ENCODE measurements around the gene AP1G2.
"Not testable (repeated sequence)": the region's sequence is repeated elsewhere in the genome, so short reads cannot be mapped to it uniquely, and the experiment has no call there.

AP1G2 gene

DNA sequence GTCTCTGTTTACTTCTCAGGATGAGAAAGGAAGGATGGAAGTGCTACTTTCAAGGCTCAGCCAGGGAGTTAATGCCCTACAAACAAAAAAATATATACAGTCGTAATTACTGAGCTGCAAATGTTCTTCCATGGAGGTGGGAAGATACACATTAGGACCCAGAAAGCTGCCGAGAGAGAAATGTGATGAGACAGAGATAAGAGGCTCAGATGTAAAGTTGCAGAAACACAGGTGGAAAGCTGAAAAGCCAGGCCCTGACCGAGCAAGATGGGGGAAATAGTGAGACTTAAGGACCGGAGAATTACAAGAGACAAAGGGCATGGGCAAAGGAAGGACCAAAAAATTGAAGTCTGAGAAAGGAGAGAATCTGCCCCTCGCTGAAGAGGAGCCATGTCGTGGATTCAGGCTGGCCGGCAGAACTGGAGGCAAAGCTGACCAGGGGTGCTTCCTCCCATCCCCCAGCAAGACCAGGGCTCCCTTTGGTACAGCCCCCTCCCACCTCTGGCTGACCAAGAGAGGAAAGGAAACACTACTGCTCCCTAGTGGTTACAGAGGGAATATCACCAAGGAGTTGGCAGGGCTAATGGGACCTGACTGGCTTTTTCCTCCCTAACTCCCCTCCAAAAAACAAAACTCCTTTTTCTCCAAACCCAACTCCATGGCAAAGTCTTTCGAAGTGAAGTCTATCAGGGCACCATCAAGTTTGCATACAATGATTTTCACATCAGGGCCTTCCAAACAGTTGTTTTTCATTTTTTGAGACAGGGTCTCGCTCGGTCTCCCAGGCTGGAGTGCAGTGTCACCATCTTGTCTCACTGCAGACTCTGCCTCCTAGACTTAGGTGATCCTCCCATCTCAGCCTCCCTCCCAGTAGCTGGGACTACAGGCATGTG is 28.1 kb downstream of the AP1G2 start:
- peak in 28 of 51 donors; percentile 16 to 73 (median 34) for DNase-seq

DNA sequence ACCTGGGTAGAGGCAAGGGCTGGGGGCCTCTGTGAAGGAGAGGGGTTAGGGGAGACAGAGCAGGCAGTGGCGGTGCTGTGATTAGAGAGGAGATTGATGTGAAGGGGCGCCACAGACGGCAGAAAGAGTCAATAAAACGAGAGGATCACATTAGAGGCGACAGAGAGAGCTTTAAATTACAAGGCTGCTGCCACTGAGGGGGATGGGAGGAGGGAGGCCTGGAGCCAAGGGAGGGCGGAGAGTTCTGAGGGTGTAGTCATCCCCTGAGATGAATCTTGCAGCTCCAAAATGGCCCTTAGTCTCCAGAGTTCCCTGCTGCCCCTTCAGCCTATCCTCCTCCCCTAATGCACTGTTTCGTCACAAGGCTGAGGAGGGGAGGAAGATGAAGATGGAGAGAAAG is 28.8 kb downstream of the AP1G2 start:
- DNase-seq = peak in 26 of 51 donors; percentile 16 to 66 (median 38)

DNA sequence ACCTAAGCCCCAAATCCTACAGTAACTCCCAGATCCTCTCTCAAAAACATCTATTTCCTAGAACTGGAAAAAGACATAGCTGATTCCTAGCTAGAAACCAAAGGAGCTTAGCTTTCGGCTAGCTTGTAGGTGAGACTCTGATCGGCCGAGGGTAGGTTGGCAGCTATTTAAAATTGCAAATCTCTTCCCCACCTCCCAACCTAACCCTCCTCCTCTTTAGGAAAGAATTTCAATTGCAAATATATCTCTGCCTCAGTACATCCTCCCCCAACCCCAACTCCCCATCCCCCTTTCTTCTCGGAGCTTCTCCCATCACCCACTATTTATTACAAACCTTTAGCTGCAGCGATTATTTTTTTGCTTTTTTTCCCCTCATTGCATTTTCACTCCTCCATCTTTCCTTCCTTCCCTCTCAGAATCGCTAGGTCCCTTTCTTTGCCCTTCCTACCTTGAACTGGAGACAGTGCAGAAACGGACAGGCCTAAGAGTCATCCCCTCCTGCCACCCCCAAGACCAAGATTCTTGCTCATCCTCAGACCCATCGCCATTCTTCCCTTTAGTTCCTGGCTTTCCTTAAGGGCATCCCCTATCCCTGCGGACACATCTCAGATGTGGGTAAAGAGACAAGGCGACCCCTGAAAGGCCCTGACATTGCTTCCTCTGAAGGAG is 29.4 kb downstream of the AP1G2 start:
- peak in 1 of 51 donors; percentile 40 for DNase-seq

DNA sequence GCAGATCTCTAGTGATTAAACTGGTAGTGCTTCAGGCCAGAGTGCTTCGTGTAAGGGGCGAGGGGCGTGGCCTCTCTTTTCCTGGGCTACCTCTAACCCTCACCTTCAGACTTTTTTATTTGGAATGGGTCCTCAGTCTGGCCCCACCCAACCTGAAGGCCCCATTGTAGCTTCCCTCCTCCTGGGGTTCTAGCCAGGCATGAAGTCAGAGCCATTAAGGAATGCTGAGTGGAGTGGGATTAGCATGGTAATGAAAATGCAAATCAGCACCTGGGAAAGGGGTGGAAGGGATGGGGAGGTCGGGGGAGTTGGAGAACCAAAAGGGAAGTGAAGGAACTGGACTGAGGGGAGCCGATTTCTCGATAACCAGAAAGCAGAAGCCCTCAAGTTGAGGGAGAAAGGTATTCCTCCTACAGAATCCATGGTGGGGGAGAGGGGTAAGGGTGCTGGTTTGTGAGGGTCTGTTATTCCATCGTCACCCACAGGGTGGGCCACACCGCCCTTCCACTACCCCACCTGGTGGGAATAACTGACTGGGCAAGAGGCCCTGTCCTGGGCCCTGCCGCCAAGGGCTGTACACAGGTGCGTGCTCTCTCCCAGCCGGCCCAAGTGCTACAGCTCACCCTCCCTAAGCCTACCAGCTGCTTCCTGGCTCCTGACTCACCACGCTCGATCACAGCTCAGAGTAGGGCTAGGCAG is 30.1 kb downstream of the AP1G2 start:
- peak in 5 of 51 donors; percentile 17 to 35 (median 18) for DNase-seq

DNA sequence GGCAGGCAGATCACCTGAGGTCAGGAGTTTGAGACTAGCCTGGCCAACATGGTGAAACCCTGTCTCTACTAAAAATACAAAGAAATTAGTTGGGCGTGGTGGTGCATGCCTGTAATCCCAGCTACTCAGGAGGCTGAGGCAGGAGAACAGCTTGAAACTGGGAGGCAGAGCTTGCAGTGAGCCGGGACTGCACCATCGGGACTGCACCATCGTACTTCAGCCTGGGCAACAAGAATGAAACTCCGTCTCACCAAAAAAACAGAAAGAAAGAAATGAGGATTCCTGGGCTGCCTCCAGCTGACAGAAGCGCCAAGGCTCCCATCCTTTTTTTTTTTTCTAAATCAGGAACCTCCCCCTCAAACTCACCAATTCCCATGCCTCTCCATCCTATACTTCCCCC is 30.7 kb downstream of the AP1G2 start:
- not testable (repeated sequence) for DNase-seq

DNA sequence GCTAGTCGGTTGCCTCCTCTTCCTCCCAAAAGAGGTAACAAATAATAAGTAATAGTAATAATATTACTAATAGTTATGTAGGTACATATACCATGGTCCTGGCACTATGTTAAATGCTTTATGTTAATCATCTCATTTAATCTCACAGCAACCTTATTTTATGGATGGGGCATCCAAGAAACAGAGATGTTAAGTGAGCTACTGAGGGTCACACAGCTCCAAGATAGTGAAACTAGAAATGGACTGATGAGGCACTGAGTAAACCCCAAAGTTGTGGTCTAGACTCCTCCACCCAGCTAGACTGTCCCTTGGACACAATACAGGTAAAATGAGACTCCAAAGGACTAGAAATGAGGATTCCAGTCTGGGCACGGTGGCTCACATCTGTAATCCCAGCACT is 31.1 kb downstream of the AP1G2 start:
- DNase-seq = no peak

DNA sequence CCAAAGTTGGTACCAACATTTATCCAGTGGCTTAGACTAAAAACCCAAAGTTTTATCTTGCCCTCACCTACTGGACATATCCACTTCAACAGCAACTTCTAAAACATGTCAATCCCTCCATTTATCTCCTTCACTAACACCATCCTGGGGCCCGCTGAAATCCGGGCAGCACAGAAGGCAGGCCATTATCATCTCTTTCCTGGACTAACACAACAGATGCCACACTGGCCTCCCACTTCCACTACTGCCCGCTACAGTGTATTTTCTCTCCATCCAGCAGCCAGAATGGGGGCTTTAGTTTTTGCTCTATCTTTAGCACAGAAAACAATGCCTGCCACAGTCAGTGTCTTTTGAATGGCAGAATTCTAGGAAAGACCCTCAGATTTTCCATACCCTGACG is 31.6 kb downstream of the AP1G2 start:
- DNase-seq = no peak

DNA sequence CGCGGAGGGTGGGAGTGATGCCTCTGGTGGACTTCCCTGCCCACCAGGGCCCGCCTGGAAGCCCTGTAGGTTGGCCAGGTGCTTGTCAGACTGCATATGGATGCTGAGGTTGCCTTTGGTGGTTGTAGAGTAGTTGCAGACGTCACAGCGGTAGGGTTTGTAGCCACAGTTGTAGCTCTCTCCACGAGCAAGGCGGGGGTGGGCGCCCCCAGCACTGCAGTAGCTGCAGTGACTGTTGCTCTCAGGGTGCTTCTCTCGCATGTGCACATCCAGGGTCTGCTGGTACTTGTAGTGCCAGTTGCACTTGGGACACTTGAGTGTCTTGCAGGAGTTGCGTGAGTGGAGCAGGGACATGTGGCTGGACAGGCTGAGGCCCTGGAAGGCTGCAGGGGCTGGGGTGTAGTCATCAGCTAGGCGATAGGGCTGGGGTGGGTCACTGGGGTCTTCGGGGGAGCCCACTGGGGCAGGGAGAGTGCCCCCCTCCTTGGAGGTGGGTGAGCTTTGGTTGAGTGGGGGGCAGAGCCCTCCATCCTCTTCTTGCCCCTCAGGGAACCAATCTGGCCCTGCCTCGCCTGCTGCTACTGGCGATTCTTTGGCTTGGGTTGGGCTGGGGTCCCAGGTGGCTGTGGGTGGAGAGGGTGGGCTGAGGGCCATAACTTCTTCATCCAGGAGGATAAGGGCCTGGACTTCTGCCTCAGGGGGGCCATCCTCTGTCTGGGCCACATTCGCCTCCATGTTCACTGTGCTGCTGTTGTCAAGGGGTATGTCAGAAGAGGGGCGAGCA is 33.7 kb downstream of the AP1G2 start:
- no peak for DNase-seq

DNA sequence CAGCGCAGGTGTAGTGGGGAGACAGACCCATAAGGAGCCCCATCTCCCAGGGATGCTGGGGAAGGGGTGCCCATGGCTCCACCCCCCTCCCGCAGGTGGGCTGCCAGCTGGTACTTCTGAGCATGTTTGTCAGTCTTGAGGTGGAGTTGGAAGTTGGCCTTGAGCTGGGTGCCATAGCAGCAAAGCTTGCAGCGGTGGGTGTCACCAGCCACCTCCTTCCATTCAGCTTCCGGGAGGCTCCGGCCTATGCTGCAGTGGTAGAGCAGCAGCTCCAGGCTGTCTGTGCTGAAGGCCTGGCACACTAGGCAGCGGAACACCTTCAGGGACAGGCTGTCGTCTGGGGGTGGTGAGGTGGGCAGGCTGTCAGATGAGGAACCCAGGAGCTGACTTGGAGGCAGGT is 34.9 kb downstream of the AP1G2 start:
- no peak for DNase-seq

DNA sequence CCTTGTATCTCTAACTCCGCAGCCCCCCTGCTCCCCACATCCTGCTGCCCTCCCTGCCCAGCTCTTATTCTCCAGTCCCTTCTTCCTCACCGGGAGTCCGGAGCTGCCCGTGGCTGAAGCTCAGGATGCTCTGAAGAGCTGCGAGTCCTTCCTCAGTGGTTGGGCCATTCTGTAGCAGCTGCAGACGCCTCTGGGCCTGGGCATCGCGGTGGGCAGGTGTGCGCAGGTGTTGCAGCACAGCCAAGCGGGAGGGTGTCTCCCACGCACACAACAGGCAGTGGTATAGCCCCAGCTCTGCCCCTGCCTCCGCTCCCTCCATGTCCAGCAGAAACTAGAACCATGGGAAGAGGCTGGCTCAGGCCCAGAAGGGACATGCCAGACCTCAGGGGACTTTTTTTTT is 36.2 kb downstream of the AP1G2 start:
- no peak for DNase-seq

DNA sequence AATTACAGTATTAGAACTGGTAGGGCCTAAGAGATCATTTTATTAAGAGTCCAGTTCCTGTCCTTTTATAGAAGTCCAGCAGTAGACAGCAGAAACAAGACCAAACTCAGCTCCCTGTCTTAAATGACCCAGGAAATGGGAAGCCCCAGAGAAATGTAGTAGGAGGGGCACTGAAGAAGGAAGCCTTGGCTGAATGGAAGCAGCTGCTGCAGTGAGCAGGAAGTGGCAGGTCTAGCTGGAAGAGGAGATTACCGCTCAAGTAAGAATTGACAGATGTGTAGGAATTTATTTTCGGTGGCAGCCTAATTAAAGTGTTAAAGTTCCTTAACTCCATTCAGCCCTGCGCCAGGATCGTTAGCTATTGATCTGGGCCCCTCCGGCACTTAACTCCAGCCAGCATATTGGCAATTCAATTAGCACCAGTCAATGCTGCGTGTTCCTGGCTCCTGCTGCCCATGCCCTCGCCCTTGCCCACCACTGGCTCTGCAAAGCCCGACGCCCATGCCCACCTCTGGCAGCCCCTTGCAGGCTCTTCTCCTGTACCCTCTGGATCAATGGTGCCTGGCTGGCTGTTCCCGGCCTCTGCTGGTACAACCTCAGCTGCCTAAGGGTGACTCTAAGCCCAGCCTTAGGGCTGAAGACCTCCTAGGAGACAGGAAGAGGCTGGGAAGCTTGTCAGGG is 37.1 kb downstream of the AP1G2 start:
- DNase-seq = no peak

DNA sequence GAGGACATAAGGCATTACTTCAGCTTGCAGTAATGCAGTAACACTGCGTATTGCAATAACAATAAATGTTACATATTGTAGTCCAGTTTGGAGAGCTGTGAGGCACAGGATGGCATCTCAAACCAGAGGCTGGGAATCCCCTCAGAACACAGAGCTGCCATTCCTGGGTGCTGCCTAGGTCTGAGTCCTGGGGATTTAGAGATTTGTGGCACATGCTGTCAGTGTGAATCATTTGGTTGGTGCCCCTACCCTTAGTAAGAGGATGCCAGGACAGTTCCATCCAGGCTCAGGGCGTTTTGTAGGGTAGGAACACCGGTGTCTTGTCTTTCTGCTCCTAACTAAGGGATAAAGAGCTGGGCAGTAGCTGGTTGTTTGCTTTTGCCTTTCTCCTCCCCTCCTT is 38.6 kb downstream of the AP1G2 start:
- DNase-seq = no peak

DNA sequence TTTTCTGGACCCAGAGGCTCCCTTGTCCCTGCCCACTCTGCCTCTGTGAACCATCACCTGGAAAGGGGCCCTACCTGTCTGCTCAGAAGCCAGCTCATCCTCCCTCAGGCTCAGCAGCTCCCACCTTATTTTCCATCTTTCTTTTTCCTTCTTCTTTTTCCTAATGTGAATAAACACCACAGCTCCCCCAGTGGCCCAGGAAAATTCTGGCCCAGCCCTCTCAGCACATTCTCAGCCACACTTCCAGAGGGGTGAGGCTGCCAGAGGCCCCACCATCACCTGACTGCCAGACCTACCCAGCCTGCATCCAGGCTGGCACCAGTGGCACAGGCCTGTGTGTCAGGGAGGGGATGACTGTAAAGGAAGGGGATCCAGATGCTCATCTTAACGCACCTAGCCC is 39.0 kb downstream of the AP1G2 start:
- DNase-seq = peak in 3 of 51 donors; percentile 18 to 24 (median 22)

DNA sequence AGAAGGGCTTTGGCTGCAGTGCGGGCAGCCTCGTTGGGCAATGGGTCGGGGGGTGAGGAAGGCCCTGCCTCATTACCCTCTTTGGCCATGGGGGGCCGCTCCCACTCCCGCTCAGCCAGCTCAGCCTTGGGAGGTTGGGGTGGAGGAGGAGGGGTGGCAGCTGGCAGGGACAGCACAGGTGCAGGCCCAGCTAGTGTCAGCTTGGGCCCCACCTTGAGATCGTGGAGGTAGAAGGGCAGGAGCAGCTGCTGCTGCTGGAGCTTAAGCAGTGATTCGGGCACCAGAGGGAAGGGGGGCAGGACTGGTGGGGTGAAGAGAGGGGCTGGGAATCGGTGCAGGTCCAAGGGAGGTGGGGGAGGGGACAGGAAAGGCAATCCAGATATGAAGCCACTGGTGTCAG is 42.0 kb downstream of the AP1G2 start:
- no peak for DNase-seq

DNA sequence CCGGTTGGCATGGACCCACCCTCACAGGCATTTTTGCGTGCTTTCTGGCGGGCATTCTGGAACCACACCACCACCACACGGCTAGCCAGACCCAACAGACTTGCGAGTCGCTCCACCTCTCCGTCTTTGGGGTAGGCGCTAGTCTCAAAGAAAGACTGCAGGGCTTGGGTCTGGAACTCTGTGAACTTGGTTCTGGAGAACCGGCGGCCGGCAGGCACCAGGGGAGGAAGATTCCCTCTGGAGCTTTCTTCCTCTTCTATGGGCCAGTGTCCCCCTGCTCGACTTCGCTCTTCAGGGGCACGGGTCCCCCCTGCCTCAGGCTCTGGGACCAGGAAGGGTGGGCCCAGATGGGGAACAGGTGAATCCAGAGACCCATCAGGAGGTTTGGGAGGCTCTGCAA is 42.6 kb downstream of the AP1G2 start:
- DNase-seq = no peak

DNA sequence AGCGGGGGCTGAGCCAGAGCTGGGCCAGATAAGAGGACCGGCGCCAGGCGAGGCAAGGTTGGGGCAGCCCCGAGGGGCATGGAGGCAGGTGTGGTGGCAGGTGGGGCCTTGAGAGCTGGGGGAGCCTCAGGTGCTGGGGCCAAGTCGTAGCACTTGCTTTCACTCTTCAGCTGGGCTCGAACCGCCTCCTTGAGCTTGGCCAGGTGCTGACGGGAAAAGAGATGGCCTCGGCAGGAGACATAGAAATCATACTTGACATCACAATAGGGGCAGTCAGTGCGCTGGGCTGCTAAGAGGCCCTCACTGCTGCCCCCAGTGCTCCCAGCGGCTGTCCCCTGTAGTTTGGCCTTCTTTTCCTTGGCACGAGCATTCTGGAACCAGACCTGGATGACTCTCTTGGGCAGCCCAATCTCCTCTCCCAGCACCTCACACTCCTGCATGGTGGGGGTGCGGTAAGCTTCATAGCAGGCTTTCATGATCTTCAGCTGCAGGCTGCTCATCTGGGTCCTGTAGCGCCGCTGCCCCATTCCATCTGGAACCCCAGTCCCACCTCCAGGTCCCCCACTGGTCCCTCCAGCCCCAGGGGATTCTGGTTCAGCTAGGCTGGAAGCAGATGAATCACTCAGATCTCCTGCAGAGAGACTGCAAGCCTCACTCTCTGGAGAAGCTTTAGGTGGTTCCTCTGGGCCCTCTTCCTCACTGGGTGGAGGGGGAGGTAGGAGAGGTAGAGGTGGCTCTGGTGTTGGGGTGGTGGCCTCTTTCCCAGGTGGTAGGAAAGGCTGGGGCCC is 44.2 kb downstream of the AP1G2 start:
- no peak for DNase-seq

DNA sequence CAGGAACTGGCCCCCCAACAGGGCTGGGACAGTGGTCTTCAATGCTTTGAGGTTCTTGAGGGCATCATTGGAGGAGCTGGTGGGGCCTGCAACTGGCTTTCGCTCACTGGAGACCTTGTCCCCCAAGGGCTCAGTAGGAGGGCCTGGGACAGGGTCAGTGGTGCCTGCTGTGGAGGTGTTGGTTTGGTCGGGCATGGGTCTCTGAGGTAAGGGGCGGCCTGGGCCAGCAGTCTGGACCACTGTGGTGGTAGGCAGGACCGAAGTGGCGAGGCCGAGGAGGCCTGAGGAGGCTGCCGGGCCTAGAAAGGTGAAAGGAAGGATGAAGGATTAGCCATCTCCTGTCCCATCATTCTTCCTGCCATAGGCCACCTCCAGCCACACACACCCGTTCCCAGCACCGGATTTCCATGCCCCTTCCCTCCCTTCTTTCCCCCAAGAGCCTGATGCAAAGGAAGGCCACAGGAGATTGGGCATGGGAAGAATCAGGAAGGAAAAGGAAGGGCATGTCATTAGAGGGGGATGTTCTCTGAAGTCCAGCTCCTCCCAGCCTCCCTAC is 44.9 kb downstream of the AP1G2 start:
- no peak for DNase-seq

DNA sequence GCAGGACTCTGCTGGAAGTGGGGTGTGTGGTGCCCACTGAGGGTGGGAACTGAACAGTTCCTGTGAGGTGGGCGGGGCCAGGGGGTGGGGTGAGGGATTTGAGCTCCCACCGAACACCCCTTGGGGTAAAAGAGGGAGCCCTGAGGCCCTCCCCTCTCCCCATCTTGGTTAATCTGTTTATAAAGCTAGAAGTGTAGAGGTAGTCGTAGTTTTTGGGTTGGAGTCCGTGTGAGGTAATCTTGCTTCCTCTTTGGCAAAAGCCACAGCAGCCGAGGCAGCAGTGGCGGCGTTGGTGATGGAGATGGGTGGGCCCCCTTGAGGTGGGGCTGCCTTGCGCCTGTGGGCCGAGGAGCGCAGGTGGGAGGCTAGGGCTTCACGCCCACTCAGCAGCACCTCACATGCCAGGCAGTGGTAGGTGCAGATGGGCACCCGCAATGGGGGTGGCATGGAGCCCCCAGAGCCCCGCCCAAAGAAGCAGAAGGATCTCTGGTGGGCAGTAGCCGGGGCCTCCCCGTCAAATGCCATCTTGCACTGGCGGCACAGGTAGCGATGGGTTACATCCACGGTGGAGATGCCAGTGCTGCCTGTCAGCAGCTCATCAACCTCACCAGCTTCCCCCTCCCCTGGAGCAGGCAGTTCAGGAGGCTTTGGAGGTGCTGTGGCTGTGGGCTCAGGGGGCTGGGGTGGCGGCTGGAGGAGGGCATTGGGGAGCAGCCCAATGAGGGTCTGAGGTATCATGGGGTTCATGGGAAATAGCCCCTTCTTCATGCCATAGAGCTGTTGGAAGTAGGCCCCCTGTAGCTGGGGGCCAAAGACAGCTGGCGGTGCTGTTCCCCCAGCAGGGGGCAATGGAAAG is 45.6 kb downstream of the AP1G2 start:
- DNase-seq = no peak

All from hypothalamus (tissue), 51 donors.